Measurements from ENCODE around the gene GABARAPL2.
"Not testable (repeated sequence)": the region's sequence is repeated elsewhere in the genome, so short reads cannot be mapped to it uniquely, and the experiment has no call there.

The GABARAPL2 gene

GRCh38 chr16:75566040-75566757, at the start of gene GABARAPL2:
Gene GABARAPL2 (plus strand): TSS chr16:75566379. CDS start chr16:75566487, 108 bp downstream.
- no peak for DNase-seq (ENCODE audit: low read depth)
- H3K4me3 ChIP-seq (ENCODE audit: low read depth, low read length) = peak within 1 kb of the TSS; percentile 99

DNA sequence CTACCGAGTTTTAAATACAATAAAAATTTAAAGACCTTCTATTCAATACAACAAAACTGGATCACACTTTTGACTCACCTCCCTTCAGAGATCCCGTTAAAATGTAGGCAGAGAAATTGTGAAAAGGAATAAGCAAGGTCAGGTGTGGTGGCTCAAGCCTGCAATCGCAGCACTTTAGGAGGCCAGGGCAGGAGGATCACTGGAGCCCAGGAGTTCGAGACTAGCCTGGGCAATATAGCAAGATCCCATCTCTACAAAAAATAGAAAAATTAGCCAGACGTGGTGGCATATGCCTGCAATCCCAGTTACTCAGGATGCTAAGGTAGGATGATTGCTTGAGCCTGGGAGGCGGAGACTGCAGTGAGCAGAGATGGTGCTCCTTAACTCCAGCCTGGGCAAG, 47.0 kb upstream of the GABARAPL2 start:
- no peak overlapping the region for H3K4me3 ChIP-seq (ENCODE audit: low read depth, low read length)
- DNase-seq (ENCODE audit: low read depth) = no peak

- no peak overlapping the region for H3K4me3 ChIP-seq (ENCODE audit: low read depth, low read length)
- DNase-seq (ENCODE audit: low read depth) = no peak
Measured at GRCh38 chr16:75526032-75526790, 40.0 kb upstream of the GABARAPL2 start.

DNA sequence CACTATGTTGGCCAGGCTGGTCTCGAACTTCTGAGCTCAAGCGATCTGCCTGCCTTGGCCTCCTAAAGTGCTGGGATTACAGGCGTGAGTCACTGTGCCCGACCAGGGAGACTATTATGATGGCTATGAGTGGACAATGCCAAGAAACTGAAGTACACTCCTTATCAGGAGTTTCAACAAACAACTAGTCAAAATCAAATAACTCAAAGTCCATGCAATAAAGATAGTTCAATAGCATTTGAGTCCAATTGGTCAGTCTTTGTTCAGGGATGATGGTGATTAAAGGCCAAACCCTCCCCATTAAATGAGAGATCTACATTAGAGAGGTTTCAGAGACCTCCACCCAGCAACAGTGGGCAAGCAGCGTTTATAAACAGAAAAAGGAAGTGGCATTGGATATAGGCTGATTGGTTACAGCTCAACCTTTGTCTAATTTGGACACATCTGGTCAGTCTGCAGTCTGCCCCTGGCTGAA, 38.3 kb upstream of the GABARAPL2 start:
- no peak overlapping the region for H3K4me3 ChIP-seq (ENCODE audit: low read depth, low read length)
- no peak for DNase-seq (ENCODE audit: low read depth)

- H3K4me3 ChIP-seq (ENCODE audit: low read depth, low read length) = no peak overlapping the region
- DNase-seq (ENCODE audit: low read depth) = no peak
Measured at GRCh38 chr16:75529056-75529905, 36.9 kb upstream of the GABARAPL2 start.

GRCh38 chr16:75529959-75530358, 36.2 kb upstream of the GABARAPL2 start:
- no peak overlapping the region for H3K4me3 ChIP-seq (ENCODE audit: low read depth, low read length)
- no peak for DNase-seq (ENCODE audit: low read depth)

GRCh38 chr16:75532142-75532765, 33.9 kb upstream of the GABARAPL2 start:
- DNase-seq (ENCODE audit: low read depth) = no peak
- no peak overlapping the region for H3K4me3 ChIP-seq (ENCODE audit: low read depth, low read length)

- H3K4me3 ChIP-seq (ENCODE audit: low read depth, low read length) = no peak overlapping the region
- DNase-seq (ENCODE audit: low read depth) = no peak
Measured at GRCh38 chr16:75532791-75533190, 33.4 kb upstream of the GABARAPL2 start.

DNA sequence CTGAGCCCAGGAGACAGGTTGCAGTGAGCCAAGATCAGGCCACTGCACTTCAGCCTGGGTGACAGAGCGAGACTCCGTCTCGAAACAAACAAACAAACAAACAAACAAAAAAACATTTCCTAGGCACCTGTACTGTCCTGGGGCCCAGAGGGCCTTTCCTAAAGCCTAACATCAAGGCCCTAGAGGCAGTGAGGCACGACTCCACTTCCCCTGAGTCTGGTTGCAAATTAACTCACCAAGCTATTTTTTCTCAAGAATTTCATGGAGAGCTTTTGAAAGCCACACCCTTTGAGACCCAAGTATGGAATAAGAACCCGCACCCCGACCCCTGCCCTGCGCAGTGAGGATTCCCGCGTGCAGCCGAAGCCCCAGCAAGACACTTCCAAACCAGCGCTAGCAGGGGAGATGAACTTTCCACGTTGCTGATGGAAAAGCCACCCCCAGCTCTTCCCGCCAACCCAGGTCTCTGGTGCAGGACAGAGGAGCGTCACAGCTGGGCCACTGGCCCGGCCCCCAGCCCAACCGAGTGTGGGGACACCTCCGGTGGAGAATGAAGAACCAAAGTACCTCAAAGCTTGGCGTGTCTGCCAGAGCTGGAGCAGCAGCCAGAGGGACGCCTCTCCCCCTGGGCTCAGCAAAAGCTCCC, 31.5 kb upstream of the GABARAPL2 start:
- no peak for DNase-seq (ENCODE audit: low read depth)
- no peak overlapping the region for H3K4me3 ChIP-seq (ENCODE audit: low read depth, low read length)

GRCh38 chr16:75535211-75535843, 30.9 kb upstream of the GABARAPL2 start:
- H3K4me3 ChIP-seq (ENCODE audit: low read depth, low read length) = no peak overlapping the region
- DNase-seq (ENCODE audit: low read depth) = no peak

- no peak for DNase-seq (ENCODE audit: low read depth)
- H3K4me3 ChIP-seq (ENCODE audit: low read depth, low read length) = no peak within 1 kb of the TSS
Measured at GRCh38 chr16:75535901-75536300, 30.3 kb upstream of the GABARAPL2 start, which contains the start of gene CHST5. Gene CHST5 (minus strand): TSS chr16:75536108. CDS start chr16:75530384, 5,724 bp downstream.

- no peak for DNase-seq (ENCODE audit: low read depth)
- no peak overlapping the region for H3K4me3 ChIP-seq (ENCODE audit: low read depth, low read length)
Measured at GRCh38 chr16:75537776-75538175, 28.4 kb upstream of the GABARAPL2 start.

GRCh38 chr16:75538882-75539565, 27.2 kb upstream of the GABARAPL2 start:
- not testable (repeated sequence) for H3K4me3 ChIP-seq (ENCODE audit: low read depth, low read length); DNase-seq (ENCODE audit: low read depth)

- DNase-seq (ENCODE audit: low read depth) = no peak
Measured at GRCh38 chr16:75541236-75541635, 24.9 kb upstream of the GABARAPL2 start.

GRCh38 chr16:75542462-75542861, 23.7 kb upstream of the GABARAPL2 start:
- not testable (repeated sequence) for DNase-seq (ENCODE audit: low read depth); H3K4me3 ChIP-seq (ENCODE audit: low read depth, low read length)

More at GRCh38 chr16:75541236-75541635, 24.9 kb upstream of the GABARAPL2 start:
- H3K4me3 ChIP-seq (ENCODE audit: low read depth, low read length) = no peak overlapping the region

DNA sequence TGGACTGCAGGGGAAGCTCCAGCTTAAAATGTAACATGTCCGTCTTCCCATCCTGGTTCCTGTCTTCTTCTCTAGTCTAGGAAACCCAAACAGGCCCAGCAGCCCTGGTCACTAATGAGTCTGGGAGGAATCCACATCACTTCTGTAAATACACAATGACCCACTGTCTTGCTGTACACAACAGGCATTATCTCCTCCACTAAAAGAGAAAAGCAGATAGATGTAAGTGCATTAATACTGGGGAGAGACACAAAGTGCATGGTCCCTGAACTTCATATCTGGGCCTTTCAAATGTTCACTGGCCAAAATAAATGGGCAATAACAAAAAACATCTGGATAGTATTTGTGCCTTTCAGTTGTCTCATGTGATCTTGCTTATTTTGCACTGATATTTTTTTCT, 20.3 kb upstream of the GABARAPL2 start:
- DNase-seq (ENCODE audit: low read depth); H3K4me3 ChIP-seq (ENCODE audit: low read depth, low read length): not testable (repeated sequence)

DNA sequence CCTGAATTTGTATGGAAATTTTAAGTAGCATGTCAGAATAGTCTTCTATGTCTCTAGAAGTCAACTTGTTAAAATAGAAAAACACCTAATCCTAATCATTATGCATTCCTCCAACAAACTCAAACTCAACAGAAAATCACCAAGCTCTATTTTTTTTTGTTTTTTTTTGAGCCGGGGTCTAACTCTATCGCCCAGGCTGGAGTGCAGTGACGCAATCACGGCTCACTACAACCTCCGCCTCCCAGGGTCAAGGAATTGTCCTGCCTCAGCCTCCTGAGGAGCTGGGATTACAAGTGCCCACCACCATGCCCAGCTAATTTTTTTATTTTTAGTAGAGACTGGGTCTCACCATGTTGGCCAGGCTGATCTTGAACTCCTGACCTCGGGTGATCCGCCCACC, 19.9 kb upstream of the GABARAPL2 start:
- no peak for DNase-seq (ENCODE audit: low read depth)
- no peak overlapping the region for H3K4me3 ChIP-seq (ENCODE audit: low read depth, low read length)

DNA sequence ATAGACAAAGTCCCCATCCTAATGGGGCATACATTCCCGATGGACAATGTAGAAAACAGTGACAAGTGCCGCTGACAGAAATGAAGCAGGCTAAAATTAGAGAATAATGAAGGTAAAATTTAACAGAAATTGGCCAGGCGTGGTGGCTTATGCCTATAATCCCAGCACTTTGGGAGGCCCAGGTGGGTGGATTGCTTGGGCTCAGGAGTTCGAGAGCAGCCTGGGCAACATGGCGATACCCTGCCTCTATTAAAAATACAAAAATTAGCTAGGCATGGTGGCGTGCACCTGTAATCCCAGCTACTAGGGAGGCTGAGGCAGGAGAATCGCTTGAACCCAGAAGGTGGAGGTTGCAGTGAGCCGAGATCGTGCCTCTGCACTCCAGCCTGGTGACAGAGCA, 17.7 kb upstream of the GABARAPL2 start:
- DNase-seq (ENCODE audit: low read depth); H3K4me3 ChIP-seq (ENCODE audit: low read depth, low read length): not testable (repeated sequence)

All from skeletal muscle cell (primary cell).